ENCODE measurements around the gene CCDC177. TPM values are rescaled to one million over a fixed set of nuclear protein-coding genes. Genes with fewer than 3 reads are reported as not detected.
A peak's percentile ranks its signal among the peaks of the same experiment; 100 is the strongest.

CCDC177 gene
- total RNA-seq, 1 experiment from 2014 or later, result not detected

GRCh38 chr14:69532561-69533340 is 41.9 kb downstream of the CCDC177 start:
- Histone ChIP-seq H3K27me3 (ENCODE audit: insufficient read depth, low read depth) (no peaks in the 10 kb centered on the region), H2AFZ (no peak overlapping the region), H3K36me3 (ENCODE audit: low read depth) (no peaks in the 10 kb centered on the region), H3K9me3 (ENCODE audit: insufficient read depth, low read depth) (no peaks in the 10 kb centered on the region), H4K20me1 (ENCODE audit: insufficient read depth) (no peaks in the 10 kb centered on the region), H3F3A (ENCODE audit: insufficient read depth, low read depth) (peaks cover 23% of the 10 kb centered on the region), H3K27ac (peak overlapping the region; percentile 5; the same call in 1 of the 2 replicates), H3K4me2 (peak overlapping the region; percentile 57), H3K9me2 (ENCODE audit: insufficient read depth) (no peaks in the 10 kb centered on the region), H3K4me1 (replicated peaks; ENCODE audit: insufficient read depth) (peaks cover 33% of the 10 kb centered on the region), H3K4me3 (no peak overlapping the region), H3K79me2 (ENCODE audit: low read depth) (no peaks in the 10 kb centered on the region)
- intact Hi-C loops (cut with micrococcal nuclease; ENCODE audit: unreplicated experiment), result no loop called here
- TF ChIP-seq EZH2 (IDR thresholded peaks at IDR 0.05; ENCODE audit: low read depth), result no peak
- TF ChIP-seq CTCF (conservative IDR thresholded peaks at IDR 0.05), result no peak
- no TSS peak for BruUV-seq (replicated peaks)
- ChIA-PET POLR2A (ENCODE audit: unreplicated experiment) (no interaction called here), CTCF (interaction anchor here (0.6 kb wide), 1 partner anchor 1533 kb away, joined by 3 read pairs; no protein-coding TSS in a partner anchor)
- peak; percentile 26 to 88 for DNase-seq

- ChIA-PET POLR2A (ENCODE audit: unreplicated experiment) (no interaction called here), CTCF (no interaction called here)
- Histone ChIP-seq H2AFZ (no peak overlapping the region), H3K27ac (no peak overlapping the region), H3K36me3 (ENCODE audit: low read depth) (no peaks in the 10 kb centered on the region), H3K4me3 (no peak overlapping the region), H3K4me2 (peak overlapping the region; percentile 6; the same call in 1 of the 2 replicates), H3K9me2 (ENCODE audit: insufficient read depth) (no peaks in the 10 kb centered on the region), H3K4me1 (replicated peaks; ENCODE audit: insufficient read depth) (peaks cover 33% of the 10 kb centered on the region), H4K20me1 (ENCODE audit: insufficient read depth) (no peaks in the 10 kb centered on the region), H3K27me3 (ENCODE audit: insufficient read depth, low read depth) (peaks cover 3% of the 10 kb centered on the region; the same call in 1 of the 2 replicates), H3F3A (ENCODE audit: insufficient read depth, low read depth) (peaks cover 23% of the 10 kb centered on the region), H3K9me3 (ENCODE audit: insufficient read depth, low read depth) (no peaks in the 10 kb centered on the region), H3K79me2 (ENCODE audit: low read depth) (no peaks in the 10 kb centered on the region)
- no peak for TF ChIP-seq CTCF (conservative IDR thresholded peaks at IDR 0.05)
- no peak for TF ChIP-seq EZH2 (IDR thresholded peaks at IDR 0.05; ENCODE audit: low read depth)
- no TSS peak for BruUV-seq (replicated peaks)
- peak in 1 of 2 experiments; percentile 60 for DNase-seq
- intact Hi-C loops (cut with micrococcal nuclease; ENCODE audit: unreplicated experiment), result no loop called here
Measured at GRCh38 chr14:69531135-69531534, 43.5 kb downstream of the CCDC177 start.

GRCh38 chr14:69530095-69530494 is 44.6 kb downstream of the CCDC177 start:
- TF ChIP-seq CTCF (conservative IDR thresholded peaks at IDR 0.05), result no peak
- no peak for TF ChIP-seq EZH2 (IDR thresholded peaks at IDR 0.05; ENCODE audit: low read depth)
- no peak overlapping the region for H3K27ac ChIP-seq
- H3K4me2 ChIP-seq, result no peak overlapping the region
- H3K4me1 ChIP-seq (replicated peaks; ENCODE audit: insufficient read depth), result peaks cover 33% of the 10 kb centered on the region
- no peak overlapping the region for H3K4me3 ChIP-seq
- H3F3A ChIP-seq (ENCODE audit: insufficient read depth, low read depth), result peaks cover 23% of the 10 kb centered on the region
- ChIA-PET CTCF (no interaction called here), POLR2A (ENCODE audit: unreplicated experiment) (no interaction called here)
- no peaks in the 10 kb centered on the region for H3K79me2 ChIP-seq (ENCODE audit: low read depth)
- intact Hi-C loops (cut with micrococcal nuclease; ENCODE audit: unreplicated experiment), result no loop called here
- BruUV-seq (replicated peaks), result no TSS peak
- H4K20me1 ChIP-seq (ENCODE audit: insufficient read depth), result no peaks in the 10 kb centered on the region
- no peaks in the 10 kb centered on the region for H3K9me2 ChIP-seq (ENCODE audit: insufficient read depth)
- no peak overlapping the region for H2AFZ ChIP-seq
- no peaks in the 10 kb centered on the region for H3K9me3 ChIP-seq (ENCODE audit: insufficient read depth, low read depth)
- peaks cover 12% of the 10 kb centered on the region; the same call in 1 of the 2 replicates for H3K27me3 ChIP-seq (ENCODE audit: insufficient read depth, low read depth)
- DNase-seq, result no peak
- H3K36me3 ChIP-seq (ENCODE audit: low read depth), result no peaks in the 10 kb centered on the region
